ENCODE results near the gene RNLS. TPM values are rescaled to one million over a fixed set of nuclear protein-coding genes. Genes with fewer than 3 reads are reported as not detected.
A peak's percentile ranks its signal among the peaks of the same experiment; 100 is the strongest.

The RNLS gene
- polyA plus RNA-seq, 6 donors from 2014 or later = 4.1 to 7.3 (median 5.0) TPM

DNA sequence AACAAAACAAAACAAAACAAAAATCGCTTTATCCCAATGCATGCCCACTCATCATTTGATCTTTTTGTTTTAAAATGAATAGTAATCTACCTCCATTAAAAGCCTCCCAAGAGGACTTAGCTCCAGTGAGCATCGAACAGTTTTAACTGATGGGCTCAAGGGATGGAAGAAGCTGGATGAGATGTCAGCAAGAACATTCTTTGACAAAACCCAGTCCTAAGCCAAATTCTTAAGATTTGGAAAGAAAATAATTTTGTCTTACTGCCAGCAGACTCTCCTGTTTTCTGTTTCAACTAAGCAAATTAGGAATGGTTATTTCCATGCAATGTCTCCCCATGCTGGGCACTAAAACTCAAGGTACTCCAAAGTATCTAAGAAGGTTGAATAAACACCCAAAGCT lies 127.3 kb downstream of the RNLS start:
- no peak overlapping the region for H3K27ac Mint-ChIP-seq
- peaks cover 0 to 6% (median 0%) of the 10 kb centered on the region in 3 donors for H3K4me1 Mint-ChIP-seq
- DNase-seq (no peak), ATAC-seq (ENCODE audit: low read depth in 2 of 2) (no peak)
- H3K36me3 Mint-ChIP-seq = no peaks in the 10 kb centered on the region
- H3K4me3 Mint-ChIP-seq = no peak overlapping the region
- no peaks in the 10 kb centered on the region for H3K27me3 Mint-ChIP-seq
- peaks cover 0 to 4% (median 0%) of the 10 kb centered on the region in 7 donors for H3K9me3 Mint-ChIP-seq

DNA sequence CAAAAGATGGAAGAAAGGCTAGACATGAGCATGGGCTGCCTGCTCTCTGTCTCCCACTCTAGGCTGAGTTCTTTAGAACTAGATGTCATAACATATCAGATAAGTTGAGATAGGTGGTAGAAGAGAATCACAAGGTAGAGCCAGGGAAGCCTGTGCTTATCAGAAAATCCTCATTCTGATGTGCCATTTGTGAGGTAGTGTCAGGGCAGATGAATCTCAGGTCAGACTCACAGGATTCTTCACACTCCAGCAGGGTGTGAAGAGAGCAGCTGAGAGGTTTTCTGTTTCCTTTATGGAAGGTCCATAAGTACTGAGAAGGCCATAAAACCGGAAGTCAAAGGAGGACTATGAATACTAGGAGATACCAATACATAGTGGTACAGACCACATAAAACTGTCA lies 132.9 kb downstream of the RNLS start:
- H3K36me3 Mint-ChIP-seq = no peaks in the 10 kb centered on the region
- DNase-seq (no peak), ATAC-seq (ENCODE audit: low read depth in 2 of 2) (no peak)
- no peak overlapping the region for H3K27ac Mint-ChIP-seq
- no peaks in the 10 kb centered on the region for H3K27me3 Mint-ChIP-seq
- H3K9me3 Mint-ChIP-seq = peaks cover 0 to 4% (median 0%) of the 10 kb centered on the region in 7 donors
- no peaks in the 10 kb centered on the region for H3K4me1 Mint-ChIP-seq
- H3K4me3 Mint-ChIP-seq = no peak overlapping the region

DNA sequence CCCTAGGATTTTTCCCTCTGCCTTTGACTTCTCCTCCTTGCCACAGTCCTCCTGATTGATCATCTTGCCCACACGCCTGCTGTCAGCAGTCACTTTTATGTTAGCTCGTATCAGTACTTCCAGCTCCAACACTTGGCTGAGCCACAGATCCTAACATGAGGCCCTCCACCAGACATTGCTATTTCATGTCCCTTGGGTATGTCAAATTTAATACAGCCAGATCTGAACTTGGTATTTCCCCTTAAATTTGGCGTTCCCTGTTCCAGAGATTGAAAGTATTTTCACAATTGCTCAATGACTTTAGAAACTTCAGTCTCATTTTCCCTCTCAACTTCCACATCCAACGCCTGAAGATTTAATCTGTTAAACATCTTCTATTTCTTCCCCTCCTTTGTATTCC lies 140.4 kb downstream of the RNLS start:
- Mint-ChIP-seq H3K9me3 (peaks cover 0 to 12% (median 3%) of the 10 kb centered on the region in 7 donors), H3K27me3 (no peaks in the 10 kb centered on the region), H3K36me3 (peaks cover 0 to 8% of the 10 kb centered on the region in 2 donors), H3K27ac (no peak overlapping the region), H3K4me1 (no peaks in the 10 kb centered on the region), H3K4me3 (no peak overlapping the region)
- ATAC-seq (ENCODE audit: low read depth in 2 of 2) = no peak
- DNase-seq = no peak

DNA sequence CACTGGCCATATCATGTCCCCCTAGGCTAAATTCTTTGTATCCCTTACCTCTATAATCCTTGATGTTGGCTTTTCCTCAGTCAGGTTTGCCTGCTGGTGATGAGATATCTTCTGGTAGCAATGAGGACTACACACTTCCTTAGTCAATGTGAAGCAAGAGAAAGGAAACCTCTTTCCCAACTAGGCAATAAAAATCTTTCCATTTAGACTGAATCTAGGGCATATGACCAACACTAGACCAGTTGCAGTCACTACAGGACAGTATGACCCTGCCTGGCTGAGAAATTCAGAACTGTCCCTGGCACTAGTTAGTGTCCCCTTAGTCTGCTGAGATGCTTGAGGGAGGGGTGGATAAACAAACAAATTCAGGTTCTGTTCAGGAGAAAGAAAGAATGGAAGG lies 142.6 kb downstream of the RNLS start:
- Mint-ChIP-seq H3K4me3 (no peak overlapping the region), H3K27me3 (no peaks in the 10 kb centered on the region)

DNA sequence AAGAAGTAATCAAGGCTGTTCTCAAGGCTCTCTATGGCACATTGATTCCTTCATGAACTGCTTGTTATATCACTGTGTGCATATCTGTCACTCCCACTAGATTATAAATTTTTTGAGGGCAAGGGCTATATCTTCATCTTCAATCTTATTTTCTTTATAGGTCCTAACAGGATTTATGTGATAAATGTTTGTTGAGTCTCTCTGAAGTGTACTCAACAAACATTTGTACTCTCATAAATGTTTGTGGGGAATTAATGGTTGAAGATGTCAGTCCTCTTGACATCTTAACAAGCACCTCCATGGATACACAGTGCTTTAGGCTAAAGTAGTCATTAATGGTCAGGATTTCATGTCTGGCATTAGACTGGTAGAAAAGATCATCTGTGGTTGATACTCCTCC lies 143.2 kb downstream of the RNLS start:
- Mint-ChIP-seq H3K27ac (no peak overlapping the region), H3K36me3 (peaks cover 0 to 6% of the 10 kb centered on the region in 2 donors), H3K9me3 (peaks cover 0 to 9% (median 3%) of the 10 kb centered on the region in 7 donors), H3K4me3 (no peak overlapping the region), H3K27me3 (no peaks in the 10 kb centered on the region), H3K4me1 (no peaks in the 10 kb centered on the region)
- DNase-seq (no peak), ATAC-seq (ENCODE audit: low read depth in 2 of 2) (no peak)

More for the DNA sequence above, 142.6 kb downstream of the RNLS start:
- DNase-seq = no peak
- Mint-ChIP-seq H3K36me3 (peaks cover 0 to 8% of the 10 kb centered on the region in 2 donors), H3K9me3 (peaks cover 0 to 9% (median 3%) of the 10 kb centered on the region in 7 donors), H3K27ac (no peak overlapping the region), H3K4me1 (no peaks in the 10 kb centered on the region)
- ATAC-seq (ENCODE audit: low read depth in 2 of 2) = no peak

DNA sequence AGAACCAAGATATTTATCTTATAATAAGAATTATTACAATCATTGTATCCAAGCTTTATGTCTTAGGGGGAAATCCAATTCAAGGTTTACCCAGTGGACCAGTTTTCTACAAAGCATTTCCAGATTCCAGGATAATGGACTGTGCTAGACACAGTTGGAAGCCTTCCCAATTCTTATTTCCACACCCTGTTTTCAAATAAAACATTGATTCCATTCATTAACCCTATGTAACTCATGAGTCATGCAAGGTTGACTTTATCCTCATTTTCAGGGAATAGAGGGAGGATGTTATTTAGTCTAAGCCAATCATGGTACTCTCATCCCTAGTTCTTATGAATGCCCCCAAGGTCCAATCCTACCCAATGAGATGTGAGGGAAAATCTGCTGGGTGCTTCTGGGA lies 145.7 kb downstream of the RNLS start:
- DNase-seq = no peak
- no peaks in the 10 kb centered on the region for H3K9me3 Mint-ChIP-seq
- H3K4me1 Mint-ChIP-seq = no peaks in the 10 kb centered on the region

DNA sequence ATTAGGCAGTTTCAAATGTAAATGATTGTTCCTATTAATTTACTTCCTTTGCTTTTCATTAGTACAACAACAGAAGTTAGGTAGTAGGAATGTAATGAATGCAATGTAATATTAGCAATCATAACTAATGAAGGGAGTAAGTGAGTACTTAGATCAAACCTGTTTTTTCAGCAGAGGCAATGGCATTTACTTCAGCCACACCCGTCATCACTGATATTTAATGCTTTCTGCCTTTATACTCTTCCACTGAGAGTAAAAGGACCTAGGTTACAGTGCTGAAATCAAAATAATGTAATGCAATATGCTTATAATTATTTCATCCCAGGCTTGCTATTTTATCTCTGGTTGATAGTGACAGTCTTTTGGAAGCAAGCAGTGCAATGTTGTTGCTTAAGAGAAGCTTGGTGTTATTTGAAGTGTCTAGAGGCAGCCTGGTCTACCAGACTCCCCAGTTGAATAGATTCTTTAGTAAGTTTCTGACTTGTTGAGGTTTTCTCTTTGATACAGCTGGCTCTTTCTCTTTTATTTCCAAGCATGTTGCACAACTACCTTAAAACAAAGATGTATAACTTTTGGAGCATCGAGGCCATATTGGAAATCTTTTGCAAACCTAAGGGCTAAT lies 149.4 kb downstream of the RNLS start:
- ATAC-seq (ENCODE audit: low read depth in 2 of 2) (no peak), DNase-seq (no peak)
- no peak overlapping the region for H3K27ac Mint-ChIP-seq
- H3K4me1 Mint-ChIP-seq = no peaks in the 10 kb centered on the region
- no peaks in the 10 kb centered on the region for H3K9me3 Mint-ChIP-seq
- H3K4me3 Mint-ChIP-seq = no peak overlapping the region
- H3K36me3 Mint-ChIP-seq = no peaks in the 10 kb centered on the region
- peaks cover 0 to 5% (median 0%) of the 10 kb centered on the region in 3 donors for H3K27me3 Mint-ChIP-seq

More for the DNA sequence above, 145.7 kb downstream of the RNLS start:
- no peaks in the 10 kb centered on the region for H3K36me3 Mint-ChIP-seq
- H3K27ac Mint-ChIP-seq = no peak overlapping the region
- H3K27me3 Mint-ChIP-seq = peaks cover 0 to 3% (median 0%) of the 10 kb centered on the region in 3 donors
- no peak for ATAC-seq (ENCODE audit: low read depth in 2 of 2)
- no peak overlapping the region for H3K4me3 Mint-ChIP-seq

DNA sequence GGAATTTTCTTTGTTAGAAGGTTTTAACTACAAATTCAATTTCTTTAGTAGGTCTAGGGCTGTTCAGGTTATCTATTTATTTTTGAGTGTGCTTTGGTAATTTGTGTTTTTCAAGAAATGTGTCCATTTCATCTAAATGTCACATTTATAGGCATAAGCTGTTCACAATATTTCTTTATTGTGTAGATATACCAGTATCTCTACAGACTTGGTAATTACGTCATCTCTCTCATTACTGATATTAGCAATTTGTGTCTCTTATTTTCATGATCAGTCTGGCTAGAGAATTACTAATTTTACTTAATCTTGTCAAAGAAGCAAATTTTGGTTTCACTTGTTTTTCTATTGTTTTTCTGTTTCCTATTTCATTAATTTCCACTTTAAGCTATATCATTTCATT lies 152.0 kb downstream of the RNLS start:
- Mint-ChIP-seq H3K36me3 (no peaks in the 10 kb centered on the region), H3K27me3 (peaks cover 0 to 5% (median 0%) of the 10 kb centered on the region in 3 donors), H3K27ac (no peak overlapping the region), H3K4me1 (peaks cover 0 to 5% (median 0%) of the 10 kb centered on the region in 3 donors), H3K4me3 (no peak overlapping the region), H3K9me3 (no peaks in the 10 kb centered on the region)
- DNase-seq (no peak), ATAC-seq (ENCODE audit: low read depth in 2 of 2) (no peak)

DNA sequence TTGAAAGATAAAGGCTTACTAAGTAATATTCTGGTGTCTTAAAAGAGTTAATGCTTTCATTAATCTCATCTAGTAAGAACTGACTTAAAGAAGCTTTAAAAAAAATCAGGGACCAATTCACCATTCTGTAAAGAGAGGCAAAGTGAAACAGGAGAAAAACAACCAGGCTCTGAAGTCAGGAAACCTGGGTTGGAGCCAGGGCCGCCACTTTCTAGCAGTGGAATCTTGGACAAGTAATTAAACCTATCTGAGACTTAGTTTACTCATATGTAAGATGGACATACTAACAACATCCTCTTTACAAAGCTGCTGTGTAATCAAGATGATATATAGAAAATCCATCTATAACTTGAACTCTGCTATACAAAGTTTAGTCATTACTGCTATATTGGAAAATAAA lies 154.1 kb downstream of the RNLS start:
- peaks cover 0 to 5% (median 0%) of the 10 kb centered on the region in 3 donors for H3K4me1 Mint-ChIP-seq
- H3K27me3 Mint-ChIP-seq = peaks cover 0 to 5% (median 3%) of the 10 kb centered on the region in 3 donors
- DNase-seq = no peak
- H3K9me3 Mint-ChIP-seq = peaks cover 0 to 2% (median 0%) of the 10 kb centered on the region in 7 donors
- no peaks in the 10 kb centered on the region for H3K36me3 Mint-ChIP-seq
- H3K4me3 Mint-ChIP-seq = no peak overlapping the region
- no peak overlapping the region for H3K27ac Mint-ChIP-seq
- ATAC-seq (ENCODE audit: low read depth in 2 of 2) = no peak

DNA sequence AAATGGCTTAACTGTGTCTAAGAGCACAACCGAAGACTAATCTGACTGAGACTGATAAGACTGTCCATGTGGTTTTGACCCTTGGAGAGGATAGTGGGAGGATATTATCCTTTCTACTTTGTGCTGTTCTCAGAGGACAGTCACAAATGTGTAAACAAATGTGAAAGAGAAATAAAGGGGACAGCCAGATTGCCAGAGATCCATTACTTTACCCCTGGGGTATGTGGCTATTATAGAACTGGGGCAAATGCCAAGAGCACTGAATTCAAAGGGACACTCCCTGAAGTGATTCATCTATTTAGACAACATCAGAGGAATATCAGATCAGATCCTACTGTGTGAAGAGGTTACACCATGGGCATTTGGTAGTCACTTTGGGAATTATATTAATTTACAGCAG lies 154.7 kb downstream of the RNLS start:
- H3K4me1 Mint-ChIP-seq = peaks cover 0 to 5% (median 0%) of the 10 kb centered on the region in 3 donors
- no peaks in the 10 kb centered on the region for H3K36me3 Mint-ChIP-seq
- peaks cover 0 to 5% (median 4%) of the 10 kb centered on the region in 3 donors for H3K27me3 Mint-ChIP-seq
- H3K27ac Mint-ChIP-seq = peak overlapping the region in 1 of 6 donors; percentile 77
- ATAC-seq (ENCODE audit: low read depth in 2 of 2) (no peak), DNase-seq (no peak)
- peaks cover 0 to 2% (median 0%) of the 10 kb centered on the region in 7 donors for H3K9me3 Mint-ChIP-seq
- H3K4me3 Mint-ChIP-seq = no peak overlapping the region

DNA sequence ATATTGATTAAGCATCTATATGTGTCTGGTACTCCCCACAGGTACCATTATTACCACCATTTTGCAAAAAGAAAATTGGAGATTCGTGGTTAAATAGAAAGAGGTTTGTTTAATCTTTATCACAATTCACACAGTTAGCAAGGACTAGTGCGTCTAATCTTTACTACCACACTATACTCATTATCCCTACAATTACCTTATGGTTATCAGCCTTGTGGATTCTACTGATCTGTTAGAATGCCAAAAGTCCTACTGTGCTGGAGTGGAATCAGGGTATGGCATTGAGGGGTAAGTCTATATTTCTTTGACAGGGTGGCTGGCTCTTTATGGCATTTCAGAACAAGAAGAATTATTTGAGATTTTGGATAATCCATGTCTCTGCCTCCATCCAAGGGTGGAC lies 156.1 kb downstream of the RNLS start:
- DNase-seq (no peak), ATAC-seq (ENCODE audit: low read depth in 2 of 2) (no peak)
- peaks cover 0 to 5% (median 0%) of the 10 kb centered on the region in 3 donors for H3K4me1 Mint-ChIP-seq
- H3K27me3 Mint-ChIP-seq = peaks cover 0 to 4% (median 0%) of the 10 kb centered on the region in 3 donors
- H3K4me3 Mint-ChIP-seq = no peak overlapping the region
- peaks cover 0 to 2% (median 0%) of the 10 kb centered on the region in 7 donors for H3K9me3 Mint-ChIP-seq
- H3K27ac Mint-ChIP-seq = peak overlapping the region in 1 of 6 donors; percentile 3
- no peaks in the 10 kb centered on the region for H3K36me3 Mint-ChIP-seq

DNA sequence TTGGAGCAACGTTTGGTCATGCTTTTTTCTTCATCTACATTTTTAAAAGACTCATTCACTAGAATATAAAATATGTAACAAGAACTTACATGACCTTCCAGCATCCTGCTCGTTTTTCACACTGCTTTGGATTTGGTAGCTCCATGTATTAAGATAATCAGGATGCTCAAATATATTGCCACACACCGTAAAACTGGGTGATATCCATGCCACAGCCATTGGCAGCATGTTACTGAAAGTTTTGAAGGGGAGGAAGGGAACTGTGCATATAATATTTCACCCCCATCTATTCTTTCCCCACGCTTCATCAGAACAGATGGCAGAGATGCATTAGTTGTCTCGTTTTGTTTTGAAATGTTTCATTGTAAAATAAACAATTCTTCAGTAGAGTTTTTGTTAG lies 158.2 kb downstream of the RNLS start:
- peaks cover 0 to 5% (median 0%) of the 10 kb centered on the region in 3 donors for H3K4me1 Mint-ChIP-seq
- no peaks in the 10 kb centered on the region for H3K36me3 Mint-ChIP-seq
- H3K27me3 Mint-ChIP-seq = peaks cover 0 to 4% (median 0%) of the 10 kb centered on the region in 3 donors
- H3K27ac Mint-ChIP-seq = no peak overlapping the region
- no peak overlapping the region for H3K4me3 Mint-ChIP-seq
- H3K9me3 Mint-ChIP-seq = peaks cover 0 to 2% (median 0%) of the 10 kb centered on the region in 7 donors
- no peak for ATAC-seq (ENCODE audit: low read depth in 2 of 2)
- DNase-seq = no peak

DNA sequence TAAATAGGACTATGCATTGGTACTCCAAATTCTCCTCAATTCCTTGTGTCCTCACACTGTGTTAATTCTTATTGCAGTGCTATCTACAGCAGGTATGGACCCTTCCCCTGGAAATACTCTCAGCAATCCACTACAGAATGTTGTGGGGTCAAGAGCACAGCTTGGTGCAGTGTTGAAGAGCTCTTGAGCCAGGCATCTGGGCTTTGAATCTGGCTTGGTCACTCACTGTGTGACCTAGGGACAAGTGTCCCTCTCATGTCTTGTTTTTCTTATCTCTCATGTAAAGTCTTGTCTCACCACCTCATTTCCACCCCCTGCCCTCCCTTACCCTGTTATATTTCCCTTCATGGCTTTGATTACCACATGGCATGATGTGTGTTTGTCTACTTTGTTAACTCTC lies 159.4 kb downstream of the RNLS start:
- H3K4me3 Mint-ChIP-seq = no peak overlapping the region
- peaks cover 0 to 5% (median 0%) of the 10 kb centered on the region in 3 donors for H3K4me1 Mint-ChIP-seq
- peaks cover 0 to 2% (median 0%) of the 10 kb centered on the region in 7 donors for H3K9me3 Mint-ChIP-seq
- no peak overlapping the region for H3K27ac Mint-ChIP-seq
- no peaks in the 10 kb centered on the region for H3K36me3 Mint-ChIP-seq
- ATAC-seq (ENCODE audit: low read depth in 2 of 2) (no peak), DNase-seq (no peak)
- peaks cover 0 to 4% (median 0%) of the 10 kb centered on the region in 3 donors for H3K27me3 Mint-ChIP-seq

DNA sequence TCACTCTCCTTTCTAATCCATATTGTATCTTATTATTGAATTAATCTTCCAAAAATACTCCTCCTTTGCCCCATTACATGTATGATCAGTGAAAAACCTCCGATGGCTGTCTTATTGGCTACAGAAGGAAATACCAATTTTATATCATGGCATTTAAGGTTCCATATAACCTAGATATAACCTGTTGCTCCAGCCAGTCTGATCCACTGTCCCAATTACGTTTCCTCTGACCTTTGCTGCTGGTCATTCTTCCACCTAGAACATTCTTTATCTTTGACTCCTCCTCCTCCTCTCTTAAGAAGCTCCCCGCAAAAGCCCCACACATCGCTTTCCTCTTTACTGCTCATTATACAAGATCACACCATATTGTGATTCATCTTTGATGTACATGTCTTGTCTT lies 161.5 kb downstream of the RNLS start:
- Mint-ChIP-seq H3K4me3 (no peak overlapping the region), H3K27ac (no peak overlapping the region), H3K36me3 (no peaks in the 10 kb centered on the region), H3K27me3 (peaks cover 0 to 4% (median 0%) of the 10 kb centered on the region in 3 donors), H3K4me1 (peaks cover 0 to 2% (median 0%) of the 10 kb centered on the region in 3 donors), H3K9me3 (peaks cover 0 to 2% (median 0%) of the 10 kb centered on the region in 7 donors)
- no peak for DNase-seq
- ATAC-seq (ENCODE audit: low read depth in 2 of 2) = no peak
